ENCODE measurements around the gene CDCP2. TPM values are rescaled to one million over a fixed set of nuclear protein-coding genes. Genes with fewer than 3 reads are reported as not detected.

Gene CDCP2
- total RNA-seq (2014; rRNA removed) (0.35 TPM in 1 of 2 replicates, not detected in the other), Bru-seq, nascent RNA (percentile 13 among the genes with signal in this experiment), BruChase-seq, experiment 1, labeled RNA remaining after a 6-hour chase (percentile 23 among the genes with signal in this experiment), BruChase-seq, experiment 2, labeled RNA remaining after a 2-hour chase (percentile 28 among the genes with signal in this experiment)
- long read RNA-seq, partial matches to known transcripts, result 0 of 1 reads
- long read RNA-seq, other reads (novel, unspliced or antisense), result 1 of 1 reads

DNA sequence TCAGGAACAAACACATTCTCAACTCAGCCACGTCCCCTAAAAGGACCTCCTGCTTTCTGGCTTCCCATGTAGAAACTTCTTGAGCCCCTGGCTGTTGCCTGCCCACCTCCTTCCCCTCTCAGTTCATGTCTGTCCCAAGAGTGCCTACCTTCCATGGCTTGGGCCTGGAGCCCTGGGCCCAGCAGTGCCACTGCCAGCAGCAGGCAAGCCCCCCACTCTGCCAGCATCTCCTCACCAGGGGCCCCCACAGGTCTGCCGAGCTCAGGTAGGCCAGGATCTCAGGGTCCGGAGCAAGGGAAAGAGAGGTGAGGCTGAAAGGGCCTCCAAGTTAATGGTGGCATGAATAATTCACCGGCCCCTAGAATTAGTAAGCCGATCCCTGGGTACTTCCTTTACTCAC is at the start of gene CDCP2:
Gene CDCP2 (minus strand): TSS at position 305 of the 400 bp plus-strand sequence. CDS start 78 bp downstream, at position 227.
- H3K9me3 ChIP-seq (ENCODE audit: low read length), result no peaks in the 10 kb centered on the region
- no peak for DNase-seq
- H3K4me2 ChIP-seq (ENCODE audit: low read length), result no peak within 1 kb of the TSS
- H3K9me2 ChIP-seq (replicated peaks; ENCODE audit: low read length), result no peaks in the 10 kb centered on the region
- H3K36me3 ChIP-seq (ENCODE audit: low read depth, low read length), result no peaks in the 10 kb centered on the region
- BruUV-seq (replicated peaks), result no TSS peak
- intact Hi-C loops (cut with micrococcal nuclease), result no loop called here
- TF ChIP-seq EZH2phosphoT487 (IDR thresholded peaks at IDR 0.05; ENCODE audit: borderline replicate concordance, low read length) (no peak), EZH2 (IDR thresholded peaks at IDR 0.05; ENCODE audit: low read length, unreplicated experiment) (no peak), CTCF (conservative IDR thresholded peaks at IDR 0.05; ENCODE audit: low read depth, low read length) (no peak)
- H3F3A ChIP-seq (ENCODE audit: low read length, unreplicated experiment), result no peaks in the 10 kb centered on the region
- H3K4me3 ChIP-seq (ENCODE audit: low read length), result no peak within 1 kb of the TSS
- POLR2A ChIA-PET (ENCODE audit: unreplicated experiment), result no interaction called here
- CTCF ChIA-PET, result no interaction called here
- H2AFZ ChIP-seq (ENCODE audit: low read length), result 0 out of 2 replicates have a peak within 1 kb of the TSS, but pooled peaks have one; percentile 28
- H3K27ac ChIP-seq (ENCODE audit: low read length), result no peak within 1 kb of the TSS
- H4K20me1 ChIP-seq (ENCODE audit: low read length), result no peaks in the 10 kb centered on the region
- no peak for ATAC-seq
- H3K79me2 ChIP-seq (ENCODE audit: low read length), result no peaks in the 10 kb centered on the region
- H3K4me1 ChIP-seq (ENCODE audit: insufficient read depth, low read length), result peaks cover 3% of the 10 kb centered on the region
- H3K27me3 ChIP-seq (ENCODE audit: low read length), result no peaks in the 10 kb centered on the region
- H3K9ac ChIP-seq (ENCODE audit: low read length), result no peak within 1 kb of the TSS

DNA sequence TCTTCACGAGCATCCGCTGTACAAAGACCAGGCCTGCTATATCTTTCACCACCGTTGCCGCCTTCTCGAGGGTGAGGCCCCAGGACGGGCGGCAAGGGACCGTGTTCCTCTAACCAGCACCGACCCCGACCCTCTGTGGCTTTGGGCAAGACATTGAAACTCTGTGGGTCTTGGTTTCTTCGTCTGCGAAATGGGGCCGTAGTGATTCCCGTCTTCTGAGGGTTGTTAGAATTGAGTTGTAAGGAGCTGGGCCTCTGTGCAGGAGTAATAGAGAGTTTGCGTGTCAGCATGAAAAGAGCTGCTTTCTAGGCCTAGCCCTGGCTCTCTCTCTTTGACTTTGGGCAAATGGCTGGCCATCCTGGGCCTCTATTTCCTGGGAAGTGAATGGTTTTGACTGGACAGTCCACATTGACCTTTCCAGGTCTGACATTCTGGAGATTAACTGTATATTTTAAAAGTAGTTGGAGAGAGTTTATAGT is 47.8 kb upstream of the CDCP2 start:
- peak overlapping the region; percentile 3; the same call in 1 of the 2 replicates for H3K27ac ChIP-seq (ENCODE audit: low read length)
- TSS peak; percentile 69 for BruUV-seq (replicated peaks)
- no peak for TF ChIP-seq EZH2phosphoT487 (IDR thresholded peaks at IDR 0.05; ENCODE audit: borderline replicate concordance, low read length)
- no peak for TF ChIP-seq EZH2 (IDR thresholded peaks at IDR 0.05; ENCODE audit: low read length, unreplicated experiment)
- TF ChIP-seq CTCF (conservative IDR thresholded peaks at IDR 0.05; ENCODE audit: low read depth, low read length), result no peak
- H3F3A ChIP-seq (ENCODE audit: low read length, unreplicated experiment), result no peaks in the 10 kb centered on the region
- intact Hi-C loops (cut with micrococcal nuclease), result loop anchor here (1.0 to 10.0 kb wide), 2 partner anchors 204 to 288 kb away; partner anchors contain the start of gene SSBP3
- H3K79me2 ChIP-seq (ENCODE audit: low read length), result peaks cover 33% of the 10 kb centered on the region
- ChIA-PET CTCF (interaction anchor here (0.7 to 1.0 kb wide), 2 partner anchors 52 to 289 kb away, joined by 4 to 14 read pairs; no protein-coding TSS in a partner anchor), POLR2A (ENCODE audit: unreplicated experiment) (interaction anchor here (0.5 to 0.6 kb wide), 2 partner anchors 15 to 288 kb away, joined by 3 to 4 read pairs; no protein-coding TSS in a partner anchor)
- H4K20me1 ChIP-seq (ENCODE audit: low read length), result 0 out of 2 replicates have a peak, but pooled peaks cover 8% of the 10 kb centered on the region
- no peaks in the 10 kb centered on the region for H3K9me3 ChIP-seq (ENCODE audit: low read length)
- peak overlapping the region; percentile 89 for H3K4me2 ChIP-seq (ENCODE audit: low read length)
- H3K36me3 ChIP-seq (ENCODE audit: low read depth, low read length), result peaks cover 8% of the 10 kb centered on the region; the same call in 1 of the 2 replicates
- peak overlapping the region; percentile 91 for H2AFZ ChIP-seq (ENCODE audit: low read length)
- no peaks in the 10 kb centered on the region for H3K9me2 ChIP-seq (replicated peaks; ENCODE audit: low read length)
- peaks cover 24% of the 10 kb centered on the region for H3K4me1 ChIP-seq (ENCODE audit: insufficient read depth, low read length)
- peak overlapping the region; percentile 95 for H3K9ac ChIP-seq (ENCODE audit: low read length)
- H3K4me3 ChIP-seq (ENCODE audit: low read length), result peak overlapping the region; percentile 97
- no peaks in the 10 kb centered on the region for H3K27me3 ChIP-seq (ENCODE audit: low read length)
- DNase-seq (no peak), ATAC-seq (peak; percentile 10)

Measured in PC-3 (cell line).